Skin of body (tissue), 2 donors: ENCODE measurements around the gene HPSE2. TPM values are rescaled to one million over a fixed set of nuclear protein-coding genes. Genes with fewer than 3 reads are reported as not detected.

Experiments
- DNase-seq: peaks from one replicate; lab custom pipeline; 2025; lab: John Stamatoyannopoulos, UW
- total RNA-seq: library from RNA; depleted of rRNA; stranded (reverse); fragments of >200 nt; gene quantifications from one replicate; pipeline ENCODE4 v1.2.3, GENCODE V29; 2014

The HPSE2 gene
- total RNA-seq, 1 donor from 2014 or later, result 3.1 TPM

GRCh38 chr10:98687685-98688084, 548.0 kb downstream of the HPSE2 start:
- DNase-seq, result no peak

- no peak for DNase-seq
Measured at GRCh38 chr10:98684019-98684899, 551.4 kb downstream of the HPSE2 start.

GRCh38 chr10:98676895-98677294, 558.8 kb downstream of the HPSE2 start:
- no peak for DNase-seq

- DNase-seq, result no peak
Measured at GRCh38 chr10:98675902-98676301, 559.8 kb downstream of the HPSE2 start.

- DNase-seq, result no peak
Measured at GRCh38 chr10:98673171-98673782, 562.4 kb downstream of the HPSE2 start.

GRCh38 chr10:98667081-98667480, 568.6 kb downstream of the HPSE2 start:
- DNase-seq, result no peak

- DNase-seq, result no peak
Measured at GRCh38 chr10:98666276-98666675, 569.4 kb downstream of the HPSE2 start.

- no peak for DNase-seq
Measured at GRCh38 chr10:98664329-98665042, 571.2 kb downstream of the HPSE2 start.

GRCh38 chr10:98659951-98660350, 575.7 kb downstream of the HPSE2 start:
- no peak for DNase-seq

- no peak for DNase-seq
Measured at GRCh38 chr10:98655492-98655891, 580.2 kb downstream of the HPSE2 start.

GRCh38 chr10:98649170-98649569, 586.5 kb downstream of the HPSE2 start:
- no peak for DNase-seq

GRCh38 chr10:98646998-98647917, 588.4 kb downstream of the HPSE2 start:
- no peak for DNase-seq

- no peak for DNase-seq
Measured at GRCh38 chr10:98644466-98644865, 591.2 kb downstream of the HPSE2 start.

- DNase-seq, result no peak
Measured at GRCh38 chr10:98642281-98642680, 593.4 kb downstream of the HPSE2 start.

GRCh38 chr10:98638920-98639319, 596.7 kb downstream of the HPSE2 start:
- DNase-seq, result peak; percentile 14

- DNase-seq, result no peak
Measured at GRCh38 chr10:98636921-98637329, 598.7 kb downstream of the HPSE2 start.

- no peak for DNase-seq
Measured at GRCh38 chr10:98632456-98633150, 603.0 kb downstream of the HPSE2 start.

GRCh38 chr10:98628206-98628605, 607.4 kb downstream of the HPSE2 start:
- no peak for DNase-seq

- DNase-seq, result no peak
Measured at GRCh38 chr10:98627711-98628110, 607.9 kb downstream of the HPSE2 start.

GRCh38 chr10:98624963-98625362, 610.7 kb downstream of the HPSE2 start:
- no peak for DNase-seq

- DNase-seq, result no peak
Measured at GRCh38 chr10:98623176-98623575, 612.5 kb downstream of the HPSE2 start.
